Neural progenitor cell (in vitro differentiated cells): Measurements from ENCODE around the gene POM121C.
"Not testable (repeated sequence)": the region's sequence is repeated elsewhere in the genome, so short reads cannot be mapped to it uniquely, and the experiment has no call there.

Experiments used
- CTCF ChIP-seq: fragments of 200-600 bp; sonication (generic); IDR thresholded peaks from 2 replicates; pipeline ENCODE4 v1.5.1; 2017; ENCODE audit warnings: antibody characterized with exemption, mild to moderate bottlenecking
- EZH2phosphoT487 ChIP-seq: fragments of 200-600 bp; sonication (generic); IDR thresholded peaks from 2 replicates; pipeline ENCODE4 v1.6.1; 2017; ENCODE audit warnings: antibody characterized with exemption

DNA sequence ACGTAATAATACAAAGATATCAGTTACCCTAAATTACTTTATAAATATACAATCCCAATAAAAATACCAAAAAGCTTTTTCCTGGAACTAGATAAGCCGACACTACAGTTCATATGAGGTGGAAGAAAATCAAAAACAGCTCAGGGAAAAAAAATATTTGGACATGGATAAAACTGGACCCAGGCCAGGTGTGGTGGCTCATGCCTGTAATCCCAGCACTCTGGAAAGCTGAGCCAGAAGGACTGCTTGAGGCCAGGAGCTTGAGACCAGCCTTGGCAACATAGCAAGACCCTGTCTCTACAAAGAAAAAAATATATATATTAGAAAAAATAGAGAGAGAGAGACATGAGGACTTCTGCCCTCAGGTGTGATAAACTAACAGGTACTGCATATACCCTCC, 32.7 kb upstream of the POM121C start:
- TF ChIP-seq CTCF, EZH2phosphoT487: not testable (repeated sequence)
